Activated CD4-positive, alpha-beta T cell treated with anti-CD3 and anti-CD28 coated beads, Interleukin-2, amount 50 U/mL, for 48 hours (primary cell): ENCODE measurements around the gene PRKG1.
"Not testable (repeated sequence)": the region's sequence is repeated elsewhere in the genome, so short reads cannot be mapped to it uniquely, and the experiment has no call there.

Source experiments
- DNase-seq, 2 experiments: peaks; one replicate each; pipeline ENCODE4 v3.0.0-alpha.2; 2020

PRKG1 gene

DNA sequence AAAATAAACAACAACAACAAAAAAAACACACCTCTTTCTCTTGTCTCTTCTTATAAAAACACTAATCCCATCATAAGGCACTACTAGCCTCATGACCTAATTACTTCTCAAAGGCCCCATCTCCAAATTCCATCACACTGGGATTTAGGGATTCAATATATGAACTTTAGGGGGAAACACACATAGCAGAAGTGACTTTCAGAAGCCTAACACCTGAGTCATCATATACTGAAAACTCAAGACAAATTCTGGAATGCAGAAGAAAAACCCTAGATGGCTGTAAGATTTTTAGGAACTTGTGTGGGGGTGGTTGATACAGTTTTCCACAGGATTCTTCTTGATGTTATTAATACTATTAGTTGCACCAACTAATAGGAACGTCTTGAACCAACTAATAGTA is 658.8 kb downstream of the PRKG1 start:
- no peak for DNase-seq

GRCh38 chr10:51743146-51743545 is 668.9 kb downstream of the PRKG1 start:
- no peak for DNase-seq

DNA sequence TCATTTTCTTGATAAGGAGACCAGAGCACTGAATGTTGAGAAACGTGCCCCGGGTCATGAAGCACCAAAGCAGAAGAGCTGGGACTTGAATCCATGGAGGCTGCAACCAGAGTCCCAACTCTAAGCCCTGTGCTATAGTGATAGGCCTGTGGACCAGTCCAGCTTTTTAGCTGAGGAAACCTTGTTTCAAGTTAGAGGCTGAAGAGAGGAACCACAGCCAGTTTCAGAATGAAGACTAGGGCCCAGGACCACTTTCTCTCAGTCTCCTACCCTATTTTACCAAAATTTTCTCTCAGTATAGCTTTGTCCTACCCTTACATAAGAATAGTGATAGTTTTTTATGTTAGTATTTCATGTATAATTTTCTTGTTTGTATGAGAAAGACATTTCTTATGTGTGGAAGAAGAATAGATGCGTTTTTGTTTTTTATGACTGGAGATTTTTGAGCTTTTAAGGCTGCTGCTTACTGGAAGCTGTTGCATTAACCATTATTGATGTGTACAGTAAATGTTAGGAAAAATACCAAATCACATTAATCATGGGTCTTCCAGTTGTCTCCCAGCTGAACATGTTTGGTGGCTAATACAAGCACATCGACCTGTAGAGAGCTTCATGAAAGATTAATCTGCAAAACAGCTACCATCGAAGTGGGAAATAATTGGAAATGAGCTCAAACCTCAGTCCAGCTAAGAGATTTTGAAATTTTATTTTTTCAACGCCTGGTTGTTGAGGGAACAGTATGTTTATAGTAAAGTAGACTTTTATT is 670.1 kb downstream of the PRKG1 start:
- DNase-seq = no peak

DNA sequence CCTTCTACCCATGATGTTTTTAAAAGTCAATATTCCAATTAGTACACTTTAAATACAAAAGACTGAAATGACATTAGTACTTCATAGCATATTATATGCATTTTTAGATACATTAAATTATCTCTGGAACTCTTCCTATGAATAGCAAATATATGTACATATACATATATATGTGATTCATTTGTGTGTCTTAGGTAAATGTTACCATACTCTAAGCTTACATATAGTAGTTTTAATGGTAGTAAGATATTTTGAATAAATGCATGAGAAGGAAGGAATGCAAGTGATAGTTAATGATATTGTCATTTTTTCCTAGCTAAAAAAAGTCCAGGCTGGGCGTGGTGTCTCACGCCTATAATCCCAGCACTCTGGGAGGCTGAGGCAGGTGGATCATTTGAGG is 671.1 kb downstream of the PRKG1 start:
- no peak for DNase-seq

GRCh38 chr10:51747216-51747615 is 672.9 kb downstream of the PRKG1 start:
- DNase-seq = no peak

- no peak for DNase-seq
Measured at GRCh38 chr10:51748959-51749358, 674.7 kb downstream of the PRKG1 start.

DNA sequence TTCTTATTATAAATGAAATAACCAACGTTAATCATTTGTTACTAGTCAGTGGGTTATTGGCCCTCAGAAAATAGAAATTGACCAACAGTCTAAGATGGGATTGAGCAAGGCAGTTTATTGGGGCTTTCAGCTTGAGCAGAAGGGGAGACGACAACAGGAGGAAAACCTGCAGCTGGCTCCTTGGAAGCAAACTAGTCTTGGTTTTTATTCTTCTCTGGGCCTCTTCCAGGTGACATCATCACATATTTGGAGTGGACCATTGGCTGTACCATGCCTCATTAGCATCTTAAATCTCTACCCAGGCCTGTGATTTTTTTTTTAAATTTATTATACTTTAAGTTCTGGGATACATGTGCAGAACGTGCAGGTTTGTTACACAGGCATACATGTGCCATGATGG is 684.1 kb downstream of the PRKG1 start:
- DNase-seq = no peak

DNA sequence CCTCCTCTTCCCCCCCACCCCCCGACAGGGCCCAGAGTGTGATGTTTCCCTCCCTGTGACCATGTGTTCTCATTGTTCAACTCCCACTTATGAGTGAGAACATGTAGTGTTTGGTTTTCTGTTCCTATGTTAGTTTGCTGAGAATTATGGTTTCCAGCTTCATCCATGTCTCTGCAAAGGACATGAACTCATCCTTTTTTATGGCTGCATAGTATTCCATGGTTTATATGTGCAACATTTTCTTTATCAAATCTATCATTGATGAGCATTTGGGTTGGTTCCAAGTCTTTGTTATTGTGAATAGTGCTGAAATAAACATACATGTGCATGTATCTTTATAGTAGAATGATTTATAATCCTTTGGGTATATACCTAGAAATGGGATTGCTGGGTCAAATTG is 684.6 kb downstream of the PRKG1 start:
- DNase-seq = not testable (repeated sequence)

DNA sequence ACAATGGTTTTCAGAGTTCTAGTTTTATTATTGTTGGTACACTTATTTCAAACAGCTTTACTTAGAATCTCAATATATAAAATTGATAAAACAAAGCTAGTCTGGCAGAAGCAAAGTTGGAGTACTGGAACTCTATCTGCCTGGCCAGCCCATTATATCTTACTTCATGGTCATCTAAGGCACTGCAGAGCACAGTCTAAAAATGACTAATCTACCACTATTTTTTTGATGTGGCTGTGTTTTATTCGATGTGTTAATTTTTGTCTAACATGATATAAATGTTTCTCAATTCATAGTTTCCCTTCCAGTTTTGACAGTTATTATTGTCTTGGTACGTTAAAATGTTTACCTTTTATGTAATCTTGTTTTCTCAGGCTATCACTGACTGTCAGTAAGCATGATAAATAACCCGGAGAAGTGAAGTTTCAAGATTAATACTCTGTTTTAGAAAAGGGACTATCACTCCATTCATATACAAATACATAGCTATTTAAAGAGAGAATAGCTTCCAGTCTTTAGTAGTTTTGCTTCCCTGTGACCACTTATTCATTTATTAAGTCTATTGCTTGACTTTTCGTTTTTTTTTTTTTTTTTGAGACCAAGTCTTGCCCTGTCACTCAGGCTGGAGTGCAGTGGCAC is 685.7 kb downstream of the PRKG1 start:
- no peak for DNase-seq

DNA sequence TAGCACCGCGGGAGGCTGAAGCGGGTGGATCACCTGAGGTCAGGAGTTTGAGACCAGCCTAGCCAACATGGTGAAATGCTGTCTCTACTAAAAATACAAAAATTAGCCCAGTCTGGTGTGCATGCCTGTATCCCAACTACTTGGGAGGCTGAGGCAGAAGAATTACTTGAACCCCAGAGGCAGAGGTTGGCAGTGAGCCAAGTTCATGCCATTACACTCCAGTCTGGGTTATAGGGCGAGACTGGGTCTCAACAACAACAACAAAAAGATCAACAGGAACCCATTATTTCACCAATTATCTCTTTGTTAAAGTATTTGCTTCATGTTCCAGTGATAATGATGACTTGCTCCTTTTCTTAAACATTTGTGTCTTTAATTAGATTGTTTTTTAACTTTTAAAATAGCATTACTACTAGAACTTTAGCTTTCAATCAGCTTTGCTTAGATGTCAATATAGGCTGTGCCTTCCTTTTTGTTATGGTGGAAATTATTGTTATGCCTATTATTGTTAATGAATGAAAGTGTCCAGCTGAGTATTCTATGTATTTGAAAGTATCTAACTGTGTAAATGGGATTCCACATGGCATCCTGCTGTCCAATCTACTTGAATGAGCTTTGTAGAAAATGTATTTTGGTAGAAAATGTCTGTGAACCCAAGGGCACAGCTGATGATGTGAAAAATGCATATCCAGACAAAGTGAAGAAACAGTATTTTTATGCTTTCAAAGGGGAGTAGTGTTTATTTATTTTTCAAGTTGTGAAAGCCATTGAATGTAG is 686.8 kb downstream of the PRKG1 start:
- no peak for DNase-seq

DNA sequence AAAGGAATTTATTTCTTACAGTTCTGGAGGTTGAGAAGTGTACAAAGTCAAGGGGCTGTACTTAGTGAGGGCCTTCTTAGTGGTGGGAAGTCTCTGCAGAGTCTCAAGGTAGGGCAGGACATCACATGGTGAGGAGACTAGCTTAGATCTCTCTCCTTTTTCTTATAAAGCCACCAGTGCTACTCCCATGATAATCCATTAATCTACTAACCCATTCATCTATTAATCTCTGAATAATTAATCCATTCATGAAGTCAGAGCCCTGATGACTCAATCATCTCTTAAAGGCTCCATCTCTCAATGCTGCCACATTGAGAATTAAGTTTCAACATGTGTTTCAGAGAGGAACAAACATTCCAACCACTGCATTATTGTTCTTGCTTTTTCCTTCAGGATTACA is 689.5 kb downstream of the PRKG1 start:
- no peak for DNase-seq

GRCh38 chr10:51765284-51765971 is 691.1 kb downstream of the PRKG1 start:
- DNase-seq = no peak

DNA sequence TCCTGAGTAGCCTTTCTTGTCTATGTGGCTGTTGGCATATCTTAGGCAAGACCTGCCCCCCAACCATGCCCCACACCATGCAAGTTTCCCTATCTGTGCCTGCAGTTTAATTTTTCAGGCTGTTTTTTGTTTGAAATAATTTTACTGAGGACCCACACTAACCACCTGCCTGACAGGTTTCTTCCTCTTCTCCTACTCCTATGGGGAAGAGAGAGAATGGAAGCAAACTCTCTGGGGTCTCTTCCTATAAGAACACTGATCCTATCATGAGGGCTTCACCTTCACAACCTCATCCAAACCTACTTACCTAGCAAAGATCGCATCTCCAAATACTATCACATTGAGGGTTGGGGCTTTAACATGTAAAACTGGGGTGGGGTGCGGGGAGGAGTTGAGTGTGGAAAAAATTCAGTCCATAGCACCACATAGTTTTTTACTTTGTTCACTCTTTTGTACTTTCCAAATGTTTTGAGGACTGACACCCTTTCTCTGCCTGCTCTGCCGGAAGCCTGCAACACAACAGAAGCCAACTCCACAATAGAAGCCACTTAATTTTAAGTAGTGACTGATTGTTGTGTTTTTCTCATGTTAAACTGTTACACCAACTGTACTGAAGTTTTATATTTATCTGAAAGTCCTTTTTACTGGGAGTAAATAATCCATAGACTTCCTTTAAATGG is 692.3 kb downstream of the PRKG1 start:
- DNase-seq = no peak

- DNase-seq = no peak
Measured at GRCh38 chr10:51767103-51767763, 692.9 kb downstream of the PRKG1 start.

DNA sequence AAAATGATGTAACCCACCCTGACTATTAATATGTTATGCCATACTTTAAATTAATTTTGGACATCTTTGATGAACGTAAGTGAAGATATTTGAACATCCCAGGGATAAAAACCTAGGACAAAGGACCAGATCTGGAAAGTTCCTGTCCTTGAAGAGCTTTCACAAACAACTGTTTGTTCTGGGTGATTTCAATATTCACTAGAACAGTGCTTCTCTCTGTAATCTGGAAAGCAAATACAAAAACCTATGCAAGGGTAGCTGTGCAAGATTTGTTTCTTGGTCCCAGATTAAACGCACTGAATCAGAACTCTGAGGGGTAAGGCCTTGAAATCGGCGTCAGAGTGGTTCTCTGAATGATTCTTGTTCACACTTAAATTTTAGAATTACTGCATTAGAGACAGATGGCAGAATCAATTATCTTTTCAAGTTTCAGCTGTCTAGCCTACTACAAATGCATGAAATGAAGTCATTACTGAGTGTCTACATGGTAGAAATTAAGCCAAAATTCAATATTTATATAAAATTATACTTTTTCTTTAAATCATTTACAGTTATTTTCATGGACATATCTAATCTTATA is 694.7 kb downstream of the PRKG1 start:
- no peak for DNase-seq

DNA sequence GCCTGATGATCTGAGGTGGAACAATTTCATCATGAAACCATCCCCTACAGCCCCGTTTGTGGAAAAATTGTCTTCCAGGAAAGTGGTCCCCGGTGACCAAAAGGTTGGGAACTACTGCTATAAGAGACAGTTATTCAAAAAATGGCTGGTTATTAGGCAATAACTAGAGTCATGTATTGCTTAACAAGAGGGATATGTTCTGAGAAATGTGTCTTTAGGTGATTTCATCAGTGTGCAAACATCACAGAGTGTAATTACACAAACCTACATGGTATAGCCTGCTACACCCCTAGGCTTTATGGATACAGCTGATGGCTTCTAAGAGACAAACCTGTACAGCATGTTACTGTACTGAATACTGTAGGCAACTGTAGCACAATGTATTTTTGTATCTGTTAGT is 696.4 kb downstream of the PRKG1 start:
- no peak for DNase-seq

- DNase-seq = no peak
Measured at GRCh38 chr10:51772387-51772786, 698.1 kb downstream of the PRKG1 start.

GRCh38 chr10:51773681-51774080 is 699.4 kb downstream of the PRKG1 start:
- DNase-seq = no peak

GRCh38 chr10:51783941-51784340 is 709.7 kb downstream of the PRKG1 start:
- DNase-seq = no peak

GRCh38 chr10:51786016-51786683 is 711.9 kb downstream of the PRKG1 start:
- no peak for DNase-seq

DNA sequence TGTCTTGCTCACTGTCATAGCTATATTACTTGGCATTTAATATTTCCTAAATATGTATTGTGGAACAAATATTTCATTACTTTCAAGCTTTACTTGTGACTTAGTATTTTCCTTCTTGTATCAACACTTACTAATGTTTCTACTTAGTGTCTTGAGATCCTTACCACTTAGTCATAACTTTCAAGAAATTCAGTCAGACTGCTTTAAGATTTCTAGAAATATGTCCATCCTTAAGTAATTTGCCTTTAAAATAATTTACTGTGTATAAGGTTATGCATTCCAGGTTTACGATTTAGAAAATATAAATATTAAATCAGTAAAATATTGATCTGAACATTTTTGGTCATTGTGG is 712.4 kb downstream of the PRKG1 start:
- no peak for DNase-seq
